ENCODE results near the gene DNAI7.

DNA sequence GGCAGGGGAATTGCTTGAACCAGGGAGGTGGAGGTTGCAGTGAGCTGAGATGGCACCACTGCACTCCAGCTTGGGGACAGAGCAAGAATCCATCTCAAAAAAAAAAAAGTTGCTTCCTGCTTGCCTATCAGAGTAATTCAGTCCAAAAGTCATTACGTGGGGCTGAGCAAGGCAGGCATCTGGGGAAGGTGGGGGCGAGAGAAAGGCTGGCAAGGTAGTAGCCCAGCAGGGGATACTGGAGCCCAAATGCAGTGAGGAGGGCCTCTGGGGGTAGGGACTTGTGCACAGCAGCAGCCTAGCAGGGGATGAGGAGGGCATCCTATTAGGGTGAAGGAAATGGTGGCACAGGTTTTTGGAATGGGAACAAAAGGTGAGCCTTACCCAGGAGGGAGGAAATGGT is 7.2 kb upstream of the DNAI7 start:
- TF ChIP-seq, protein P1, sequence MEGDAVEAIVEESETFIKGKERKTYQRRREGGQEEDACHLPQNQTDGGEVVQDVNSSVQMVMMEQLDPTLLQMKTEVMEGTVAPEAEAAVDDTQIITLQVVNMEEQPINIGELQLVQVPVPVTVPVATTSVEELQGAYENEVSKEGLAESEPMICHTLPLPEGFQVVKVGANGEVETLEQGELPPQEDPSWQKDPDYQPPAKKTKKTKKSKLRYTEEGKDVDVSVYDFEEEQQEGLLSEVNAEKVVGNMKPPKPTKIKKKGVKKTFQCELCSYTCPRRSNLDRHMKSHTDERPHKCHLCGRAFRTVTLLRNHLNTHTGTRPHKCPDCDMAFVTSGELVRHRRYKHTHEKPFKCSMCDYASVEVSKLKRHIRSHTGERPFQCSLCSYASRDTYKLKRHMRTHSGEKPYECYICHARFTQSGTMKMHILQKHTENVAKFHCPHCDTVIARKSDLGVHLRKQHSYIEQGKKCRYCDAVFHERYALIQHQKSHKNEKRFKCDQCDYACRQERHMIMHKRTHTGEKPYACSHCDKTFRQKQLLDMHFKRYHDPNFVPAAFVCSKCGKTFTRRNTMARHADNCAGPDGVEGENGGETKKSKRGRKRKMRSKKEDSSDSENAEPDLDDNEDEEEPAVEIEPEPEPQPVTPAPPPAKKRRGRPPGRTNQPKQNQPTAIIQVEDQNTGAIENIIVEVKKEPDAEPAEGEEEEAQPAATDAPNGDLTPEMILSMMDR (IDR thresholded peaks at IDR 0.05; ENCODE audit: poor library complexity, severe bottlenecking): no peak
- TF ChIP-seq TAF1 (IDR thresholded peaks at IDR 0.05; ENCODE audit: low read depth) (no peak), POLR2AphosphoS5 (IDR thresholded peaks at IDR 0.05) (no peak), EP300 (conservative IDR thresholded peaks at IDR 0.05; ENCODE audit: poor library complexity, severe bottlenecking) (no peak)
- TF ChIP-seq, protein P2, sequence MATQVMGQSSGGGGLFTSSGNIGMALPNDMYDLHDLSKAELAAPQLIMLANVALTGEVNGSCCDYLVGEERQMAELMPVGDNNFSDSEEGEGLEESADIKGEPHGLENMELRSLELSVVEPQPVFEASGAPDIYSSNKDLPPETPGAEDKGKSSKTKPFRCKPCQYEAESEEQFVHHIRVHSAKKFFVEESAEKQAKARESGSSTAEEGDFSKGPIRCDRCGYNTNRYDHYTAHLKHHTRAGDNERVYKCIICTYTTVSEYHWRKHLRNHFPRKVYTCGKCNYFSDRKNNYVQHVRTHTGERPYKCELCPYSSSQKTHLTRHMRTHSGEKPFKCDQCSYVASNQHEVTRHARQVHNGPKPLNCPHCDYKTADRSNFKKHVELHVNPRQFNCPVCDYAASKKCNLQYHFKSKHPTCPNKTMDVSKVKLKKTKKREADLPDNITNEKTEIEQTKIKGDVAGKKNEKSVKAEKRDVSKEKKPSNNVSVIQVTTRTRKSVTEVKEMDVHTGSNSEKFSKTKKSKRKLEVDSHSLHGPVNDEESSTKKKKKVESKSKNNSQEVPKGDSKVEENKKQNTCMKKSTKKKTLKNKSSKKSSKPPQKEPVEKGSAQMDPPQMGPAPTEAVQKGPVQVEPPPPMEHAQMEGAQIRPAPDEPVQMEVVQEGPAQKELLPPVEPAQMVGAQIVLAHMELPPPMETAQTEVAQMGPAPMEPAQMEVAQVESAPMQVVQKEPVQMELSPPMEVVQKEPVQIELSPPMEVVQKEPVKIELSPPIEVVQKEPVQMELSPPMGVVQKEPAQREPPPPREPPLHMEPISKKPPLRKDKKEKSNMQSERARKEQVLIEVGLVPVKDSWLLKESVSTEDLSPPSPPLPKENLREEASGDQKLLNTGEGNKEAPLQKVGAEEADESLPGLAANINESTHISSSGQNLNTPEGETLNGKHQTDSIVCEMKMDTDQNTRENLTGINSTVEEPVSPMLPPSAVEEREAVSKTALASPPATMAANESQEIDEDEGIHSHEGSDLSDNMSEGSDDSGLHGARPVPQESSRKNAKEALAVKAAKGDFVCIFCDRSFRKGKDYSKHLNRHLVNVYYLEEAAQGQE (IDR thresholded peaks at IDR 0.05; ENCODE audit: borderline replicate concordance): no peak

All from neural cell (in vitro differentiated cells).